Kidney glomerular epithelial cell (primary cell): ENCODE data around the gene LETMD1.
A peak's percentile ranks its signal among the peaks of the same experiment; 100 is the strongest.

Experiments used
- DNase-seq: peaks from one replicate; lab custom pipeline; 2025; lab: John Stamatoyannopoulos, UW

The LETMD1 gene

DNA sequence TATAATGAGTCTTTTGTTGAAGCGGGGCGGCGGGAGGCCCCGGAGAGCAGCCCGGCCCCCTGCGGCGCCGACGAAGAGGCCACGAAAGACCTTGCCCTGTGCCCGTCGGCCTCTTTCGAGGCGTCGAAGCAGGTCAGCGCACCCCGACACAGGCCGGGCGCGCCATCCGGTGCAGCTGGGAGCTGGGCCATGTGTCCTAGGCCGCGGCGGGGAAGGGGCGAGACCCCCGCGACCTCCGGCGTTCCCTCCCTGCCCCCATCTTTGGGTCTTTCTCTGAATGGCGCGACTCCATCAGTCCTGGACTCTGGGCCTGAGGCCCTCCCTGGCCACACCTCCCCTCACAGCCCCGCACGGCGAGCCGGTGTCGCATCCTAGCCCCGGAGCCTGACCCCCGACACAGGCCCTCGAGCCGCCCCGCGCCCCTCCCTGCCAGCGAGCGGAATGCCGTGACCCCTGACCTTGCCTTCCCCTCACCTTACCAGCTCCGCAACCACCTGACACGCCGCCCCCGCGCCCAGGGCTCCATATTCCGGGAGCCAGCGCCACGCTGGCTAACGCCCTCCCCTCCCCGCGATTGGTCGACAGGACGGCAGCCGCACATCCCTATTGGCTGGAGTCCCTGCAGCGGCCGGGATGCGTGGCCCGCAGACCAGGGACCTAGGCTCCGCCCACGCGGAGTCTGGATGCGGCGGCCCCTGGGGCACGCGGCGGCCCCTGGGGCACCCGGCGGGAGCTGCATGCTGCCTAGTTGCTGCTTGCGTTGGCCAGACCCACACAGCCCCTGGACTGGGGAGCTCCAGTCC is 22.1 kb upstream of the LETMD1 start, which contains the start of gene SLC11A2:
Gene SLC11A2, minus strand, starts transcription at position 549 of the 803 bp plus-strand sequence. CDS start 15,656 bp downstream, outside the sequence.
- peak; percentile 92 for DNase-seq

DNA sequence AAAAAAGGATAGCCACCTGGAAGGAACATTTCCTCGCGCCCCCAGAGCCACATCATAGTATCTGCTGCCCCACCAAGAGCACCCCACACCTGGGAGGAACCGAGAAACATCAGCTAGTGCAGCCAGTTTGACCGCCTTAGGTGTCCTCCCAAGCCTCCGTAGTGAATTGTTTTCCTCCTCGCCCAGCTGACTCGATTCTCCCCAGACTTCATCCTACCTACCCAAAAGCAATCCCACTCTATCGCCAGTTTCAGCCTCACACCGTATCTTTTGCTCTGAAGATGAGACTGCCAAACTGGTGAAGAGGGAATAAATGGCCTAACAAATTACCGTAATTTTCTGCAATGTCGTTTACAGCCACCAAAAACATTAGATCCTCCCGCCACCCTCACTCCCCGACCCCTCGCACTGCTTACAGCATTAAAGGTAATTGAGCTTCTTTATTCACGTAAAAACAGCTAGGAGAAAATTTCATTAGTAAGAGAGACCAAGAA is 20.7 kb upstream of the LETMD1 start:
- DNase-seq = no peak

DNA sequence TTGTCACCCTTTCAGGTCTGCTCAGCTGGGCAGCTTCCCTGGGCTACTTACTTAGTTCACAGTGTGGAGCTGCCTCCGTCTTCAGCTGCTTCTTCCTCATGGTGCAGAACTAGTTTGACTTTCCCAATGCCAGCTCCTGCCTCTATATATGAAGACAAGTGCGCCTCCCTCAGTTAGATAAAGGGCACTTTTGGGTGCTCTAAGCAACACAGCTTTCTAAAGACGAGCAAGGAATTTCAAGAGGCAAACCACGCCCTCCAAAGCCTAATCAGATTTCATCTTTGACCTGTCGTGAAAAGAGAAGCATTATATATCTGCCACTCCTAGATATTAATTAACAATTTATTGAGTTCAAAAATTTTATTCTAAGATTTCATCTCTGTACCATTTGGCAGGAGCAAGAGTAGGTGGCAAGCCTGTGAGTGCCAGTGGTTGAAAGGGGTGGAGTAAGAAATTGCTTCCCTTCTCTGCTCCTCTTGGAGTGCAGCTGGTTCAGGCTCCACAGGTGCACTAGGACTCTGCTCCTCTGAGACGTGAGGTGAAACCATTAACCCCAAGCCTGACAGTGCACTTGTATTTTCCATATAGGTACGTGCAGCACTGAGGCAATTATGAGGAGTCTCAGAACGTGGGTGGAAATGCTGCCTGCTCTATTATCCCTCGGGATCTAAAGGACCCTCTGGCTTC is 19.9 kb upstream of the LETMD1 start:
- DNase-seq = no peak

- DNase-seq = no peak
Observed at GRCh38 chr12:51028813-51029150, 19.3 kb upstream of the LETMD1 start.

- no peak for DNase-seq
Observed at GRCh38 chr12:51033048-51033447, 15.1 kb upstream of the LETMD1 start.

- DNase-seq = no peak
Observed at GRCh38 chr12:51033457-51034089, 14.6 kb upstream of the LETMD1 start.

DNA sequence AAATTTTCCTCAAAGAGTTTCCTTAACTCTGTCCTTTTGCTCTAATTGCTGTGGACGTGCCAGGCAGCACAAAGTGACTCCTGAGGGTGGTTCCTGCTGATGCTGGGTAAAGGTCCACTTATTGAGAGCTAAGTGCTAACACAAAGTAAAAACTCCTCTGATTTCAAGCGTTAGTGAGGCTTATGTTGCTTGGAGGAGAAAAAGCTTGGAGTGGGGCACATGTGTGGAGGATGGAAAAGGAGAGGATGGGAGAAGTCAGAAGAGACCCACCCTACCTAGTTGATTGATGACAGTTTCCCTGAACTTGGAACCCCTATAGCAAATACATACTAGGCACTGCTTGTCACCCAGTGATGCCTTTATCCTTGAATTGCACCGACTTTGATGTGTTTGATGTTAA is 11.8 kb upstream of the LETMD1 start:
- no peak for DNase-seq

GRCh38 chr12:51048661-51049251 is 629 bp downstream of the LETMD1 start:
- no peak for DNase-seq

GRCh38 chr12:51049525-51049924 is 1.4 kb downstream of the LETMD1 start:
- DNase-seq = no peak

GRCh38 chr12:51051787-51052186 is 3.7 kb downstream of the LETMD1 start:
- no peak for DNase-seq

GRCh38 chr12:51055060-51055459 is 6.9 kb downstream of the LETMD1 start:
- DNase-seq = no peak

DNA sequence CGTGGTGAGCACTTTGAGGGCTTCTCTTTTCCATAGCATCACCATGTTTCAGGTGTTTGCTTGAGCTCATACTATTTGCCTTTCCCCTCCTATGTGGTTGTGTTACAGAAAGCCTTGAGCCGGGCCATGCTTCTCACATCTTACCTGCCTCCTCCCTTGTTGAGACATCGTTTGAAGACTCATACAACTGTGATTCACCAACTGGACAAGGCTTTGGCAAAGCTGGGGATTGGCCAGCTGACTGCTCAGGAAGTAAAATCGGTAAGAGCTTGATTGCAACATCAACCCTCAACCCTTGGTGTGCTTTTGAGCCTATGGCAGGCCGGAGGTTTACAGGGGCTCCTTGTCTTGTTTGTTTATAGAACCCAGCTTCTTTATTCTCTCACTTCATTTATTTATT is 8.1 kb downstream of the LETMD1 start:
- no peak for DNase-seq

- DNase-seq = no peak
Observed at GRCh38 chr12:51059086-51059485, 11.0 kb downstream of the LETMD1 start.

- DNase-seq = no peak
Observed at GRCh38 chr12:51062631-51063397, 14.7 kb downstream of the LETMD1 start.

DNA sequence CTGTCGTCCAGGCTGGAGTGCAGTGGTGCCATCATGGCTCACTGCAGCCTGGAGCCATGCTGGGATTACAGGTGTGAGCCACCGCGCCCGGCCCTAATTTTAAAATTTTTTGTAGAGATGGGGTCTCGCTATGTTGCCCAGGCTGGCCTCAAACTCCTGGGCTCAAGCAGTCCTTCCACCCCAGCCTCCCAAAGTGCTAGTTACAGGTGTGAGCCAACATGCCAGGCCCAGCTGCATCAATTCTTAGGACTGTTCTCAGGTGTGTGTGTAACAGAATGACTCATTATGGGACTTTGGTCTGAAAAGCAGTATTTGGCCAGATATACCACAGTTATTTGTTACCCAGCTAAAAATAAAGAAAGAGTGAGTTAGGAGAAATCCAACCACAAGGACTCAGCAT is 17.4 kb downstream of the LETMD1 start:
- DNase-seq = no peak

DNA sequence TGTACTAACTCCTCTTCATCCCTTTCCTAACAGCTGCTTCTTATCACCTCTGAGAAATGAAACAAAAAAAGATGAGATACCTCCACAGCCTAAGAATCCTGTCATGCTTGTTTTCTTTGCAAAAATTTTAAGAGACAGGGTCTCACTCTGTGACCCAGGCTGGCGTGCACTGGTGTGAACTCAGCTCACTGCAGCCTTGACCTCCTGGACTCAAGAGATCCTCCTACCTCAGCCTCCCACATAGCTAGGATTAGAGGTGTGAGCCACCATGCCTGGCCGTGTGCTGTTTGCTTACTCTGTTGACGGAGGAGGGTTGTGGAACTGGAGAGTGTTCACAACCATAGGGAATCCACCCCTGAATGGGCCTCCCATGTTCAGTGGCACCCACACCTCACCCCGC is 19.1 kb downstream of the LETMD1 start:
- no peak for DNase-seq

DNA sequence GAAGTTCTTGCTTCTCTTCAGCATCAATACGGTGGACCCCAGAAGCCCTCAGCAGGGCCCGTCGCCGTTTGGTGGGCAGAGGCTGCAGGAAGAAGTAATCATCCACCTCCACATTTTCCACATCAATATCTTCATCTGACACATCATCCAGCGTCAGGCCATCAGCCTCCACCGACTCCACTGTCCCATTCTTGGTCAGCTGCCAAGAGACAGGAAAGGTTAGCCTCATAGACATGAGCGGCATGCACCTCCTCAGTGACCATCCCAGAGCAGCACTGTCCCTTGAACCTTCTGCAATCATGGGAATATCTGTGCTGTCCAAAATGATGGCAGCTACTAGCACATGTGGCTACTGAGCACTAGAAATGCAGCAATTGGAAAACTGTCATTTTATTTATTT is 19.6 kb downstream of the LETMD1 start:
- no peak for DNase-seq

DNA sequence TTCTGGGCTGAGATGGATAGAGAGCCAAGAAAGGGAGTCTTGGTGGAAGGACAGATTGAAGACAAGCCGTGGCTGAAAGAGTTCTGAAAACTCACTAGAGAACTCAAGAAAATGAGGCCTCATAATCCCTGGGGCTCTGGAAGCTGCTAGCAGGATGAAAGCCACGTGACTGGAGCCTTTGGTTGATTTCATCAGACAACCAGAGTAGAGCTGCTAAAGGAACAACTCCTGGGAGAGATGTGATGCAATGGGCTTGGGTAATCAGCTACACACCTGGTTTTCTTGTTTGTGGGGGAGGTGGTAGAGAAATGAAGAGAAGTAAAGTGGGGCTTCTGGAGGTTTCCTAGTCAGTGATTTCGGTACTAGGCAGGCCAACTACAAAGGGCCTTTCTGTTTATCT is 21.9 kb downstream of the LETMD1 start:
- no peak for DNase-seq

- DNase-seq = no peak
Observed at GRCh38 chr12:51071663-51072062, 23.5 kb downstream of the LETMD1 start.

- no peak for DNase-seq
Observed at GRCh38 chr12:51075390-51075789, 27.3 kb downstream of the LETMD1 start.

DNA sequence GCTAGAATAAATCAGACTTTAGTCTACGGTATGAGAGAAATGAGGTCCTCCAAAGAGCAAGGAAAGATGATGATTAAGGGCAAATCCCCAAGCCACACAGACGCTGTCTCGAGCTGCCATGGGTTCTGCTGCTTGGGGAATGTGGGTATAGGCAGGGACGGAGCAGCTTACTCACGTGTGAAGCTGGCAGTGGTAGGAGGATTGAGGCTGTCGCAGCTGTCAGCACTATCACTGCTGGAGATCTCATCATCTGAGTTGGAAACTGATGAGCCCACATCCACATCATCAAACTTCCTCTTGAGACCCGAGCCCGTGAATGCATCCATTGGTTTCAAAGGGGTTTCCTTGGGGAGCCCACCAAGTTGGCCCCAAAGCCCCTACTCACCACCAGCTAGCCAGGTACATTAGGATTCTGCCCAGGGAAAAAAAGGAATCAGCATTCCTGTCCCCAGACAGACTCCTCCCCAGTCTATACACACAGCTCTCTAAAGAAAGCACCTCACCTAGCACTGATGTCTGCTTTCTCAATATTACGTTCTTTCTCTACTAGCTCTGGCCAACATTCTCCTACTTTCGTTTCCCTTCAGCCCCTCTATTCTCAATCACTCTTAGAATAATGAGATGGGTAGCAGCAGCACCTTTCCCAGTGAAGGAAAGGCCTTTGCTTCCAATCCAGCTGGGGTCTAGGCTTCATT is 28.3 kb downstream of the LETMD1 start:
- DNase-seq = no peak
